ENCODE measurements around the gene GMCL1. TPM values are rescaled to one million over a fixed set of nuclear protein-coding genes. Genes with fewer than 3 reads are reported as not detected.

Gene GMCL1
- total and polyA plus RNA-seq, 8 donors: 7.6 to 15.4 (median 9.4) TPM

- ATAC-seq (no peak), DNase-seq (no peak), FAIRE-seq (no peak)
- intact Hi-C loops (cut with DNase I): loop anchor here in 1 of 3 donors (5.0 kb wide), 1 partner anchor 79 kb away; no protein-coding TSS in a partner anchor
- no peak overlapping the region for H3K27ac ChIP-seq
- WGBS, 2 donors: 74 to 80% methylated on average over 1 of the region's 1 CpG
- no peaks in the 10 kb centered on the region for H3K9me3 ChIP-seq
- no peak overlapping the region for H3K4me3 ChIP-seq
- no peaks in the 10 kb centered on the region for H3K4me1 ChIP-seq
- peaks cover 0 to 51% (median 14%) of the 10 kb centered on the region in 3 donors for H3K36me3 ChIP-seq
- TF ChIP-seq CTCF (IDR thresholded peaks at IDR 0.05): no peak
- no peaks in the 10 kb centered on the region for H3K27me3 ChIP-seq
Observed at GRCh38 chr2:69805887-69806286, 23.6 kb upstream of the GMCL1 start.

- Histone ChIP-seq H3K27me3 (no peaks in the 10 kb centered on the region), H3K36me3 (peaks cover 0 to 67% (median 25%) of the 10 kb centered on the region in 3 donors), H3K9me3 (no peaks in the 10 kb centered on the region), H3K27ac (no peak overlapping the region), H3K4me3 (no peak overlapping the region), H3K4me1 (no peaks in the 10 kb centered on the region)
- TF ChIP-seq CTCF (IDR thresholded peaks at IDR 0.05): no peak
- ATAC-seq (no peak), FAIRE-seq (no peak), DNase-seq (no peak)
- intact Hi-C loops (cut with DNase I): loop anchor here in 1 of 3 donors (5.0 kb wide), 1 partner anchor 81 kb away; no protein-coding TSS in a partner anchor
- WGBS, 2 donors: 88 to 94% methylated on average over 16 of the region's 16 CpGs
Observed at GRCh38 chr2:69807821-69808540, 21.5 kb upstream of the GMCL1 start.

GRCh38 chr2:69810550-69810949 lies 18.9 kb upstream of the GMCL1 start:
- ATAC-seq (no peak), FAIRE-seq (no peak), DNase-seq (no peak)
- H3K27me3 ChIP-seq: no peaks in the 10 kb centered on the region
- no peak overlapping the region for H3K4me3 ChIP-seq
- intact Hi-C loops (cut with DNase I): loop anchor here in 1 of 3 donors (10.0 kb wide), 1 partner anchor 86 kb away; no protein-coding TSS in a partner anchor
- no peaks in the 10 kb centered on the region for H3K4me1 ChIP-seq
- peaks cover 0 to 72% (median 25%) of the 10 kb centered on the region in 3 donors for H3K36me3 ChIP-seq
- 92 to 94% methylated on average over 6 of the region's 6 CpGs for WGBS, 2 donors
- no peak overlapping the region for H3K27ac ChIP-seq
- H3K9me3 ChIP-seq: no peaks in the 10 kb centered on the region
- no peak for TF ChIP-seq CTCF (IDR thresholded peaks at IDR 0.05)

- Histone ChIP-seq H3K4me1 (no peaks in the 10 kb centered on the region), H3K4me3 (no peak overlapping the region), H3K9me3 (no peaks in the 10 kb centered on the region), H3K36me3 (peaks cover 0 to 68% (median 25%) of the 10 kb centered on the region in 3 donors), H3K27me3 (no peaks in the 10 kb centered on the region), H3K27ac (no peak overlapping the region)
- 84 to 85% methylated on average over 5 of the region's 5 CpGs for WGBS, 2 donors
- ATAC-seq (no peak), DNase-seq (no peak), FAIRE-seq (no peak)
- no peak for TF ChIP-seq CTCF (IDR thresholded peaks at IDR 0.05)
- intact Hi-C loops (cut with DNase I): loop anchor here in 1 of 3 donors (10.0 kb wide), 1 partner anchor 86 kb away; no protein-coding TSS in a partner anchor
Observed at GRCh38 chr2:69811018-69811417, 18.4 kb upstream of the GMCL1 start.

- Histone ChIP-seq H3K9me3 (no peaks in the 10 kb centered on the region), H3K36me3 (peaks cover 0 to 62% (median 25%) of the 10 kb centered on the region in 3 donors), H3K4me3 (no peak overlapping the region), H3K27me3 (no peaks in the 10 kb centered on the region), H3K27ac (no peak overlapping the region), H3K4me1 (no peaks in the 10 kb centered on the region)
- TF ChIP-seq CTCF (IDR thresholded peaks at IDR 0.05): no peak
- no peak for ATAC-seq
- no peak for FAIRE-seq
- 81 to 85% methylated on average over 3 of the region's 3 CpGs for WGBS, 2 donors
- intact Hi-C loops (cut with DNase I): loop anchor here in 1 of 3 donors (10.0 kb wide), 1 partner anchor 87 kb away; no protein-coding TSS in a partner anchor
- no peak for DNase-seq
Observed at GRCh38 chr2:69811591-69811990, 17.9 kb upstream of the GMCL1 start.
